GM19193 (cell line): Measurements from ENCODE around the gene POLR2H.

ENCODE experiments used
- POLR2A ChIP-seq: IDR thresholded peaks from 4 replicates; pipeline ENCODE4 v1.6.1; 2011; ENCODE audit not compliant: insufficient read depth, insufficient read length; ENCODE audit errors: extremely low read depth

POLR2H gene

DNA sequence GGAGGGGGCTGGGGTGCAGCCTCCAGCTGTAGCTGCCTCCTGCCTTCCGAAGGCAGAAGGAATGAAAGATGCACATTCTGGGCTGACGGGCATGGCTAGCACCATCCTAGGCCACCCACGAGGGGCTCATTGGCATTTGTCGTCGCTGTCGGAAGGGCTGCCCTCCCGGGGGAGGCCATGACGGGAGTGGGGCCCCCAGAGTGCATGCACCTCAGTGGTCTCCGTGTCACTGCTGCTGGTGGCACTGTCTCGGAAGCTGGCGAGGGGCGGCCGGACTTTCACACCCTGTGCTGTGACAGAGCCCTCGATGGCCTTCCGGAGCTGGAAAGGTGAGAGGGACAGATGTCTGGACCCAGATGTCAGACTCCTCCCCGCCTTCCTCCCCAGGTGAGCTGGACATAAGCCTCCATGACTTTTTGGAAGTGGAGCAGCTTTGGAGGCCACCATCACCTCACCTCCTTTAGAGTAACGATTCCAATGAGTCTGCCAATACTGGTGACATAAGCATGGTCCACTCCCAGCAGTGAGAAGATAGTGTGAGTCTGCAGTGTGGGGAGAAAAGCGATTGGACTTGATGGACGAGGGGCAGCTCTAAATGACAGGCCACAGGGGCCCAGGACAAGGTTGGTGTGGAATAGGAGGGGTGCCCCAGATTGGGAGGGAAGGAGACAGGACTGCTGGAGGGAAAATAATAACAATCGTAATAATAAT lies 14.9 kb upstream of the POLR2H start:
- no peak for TF ChIP-seq POLR2A

DNA sequence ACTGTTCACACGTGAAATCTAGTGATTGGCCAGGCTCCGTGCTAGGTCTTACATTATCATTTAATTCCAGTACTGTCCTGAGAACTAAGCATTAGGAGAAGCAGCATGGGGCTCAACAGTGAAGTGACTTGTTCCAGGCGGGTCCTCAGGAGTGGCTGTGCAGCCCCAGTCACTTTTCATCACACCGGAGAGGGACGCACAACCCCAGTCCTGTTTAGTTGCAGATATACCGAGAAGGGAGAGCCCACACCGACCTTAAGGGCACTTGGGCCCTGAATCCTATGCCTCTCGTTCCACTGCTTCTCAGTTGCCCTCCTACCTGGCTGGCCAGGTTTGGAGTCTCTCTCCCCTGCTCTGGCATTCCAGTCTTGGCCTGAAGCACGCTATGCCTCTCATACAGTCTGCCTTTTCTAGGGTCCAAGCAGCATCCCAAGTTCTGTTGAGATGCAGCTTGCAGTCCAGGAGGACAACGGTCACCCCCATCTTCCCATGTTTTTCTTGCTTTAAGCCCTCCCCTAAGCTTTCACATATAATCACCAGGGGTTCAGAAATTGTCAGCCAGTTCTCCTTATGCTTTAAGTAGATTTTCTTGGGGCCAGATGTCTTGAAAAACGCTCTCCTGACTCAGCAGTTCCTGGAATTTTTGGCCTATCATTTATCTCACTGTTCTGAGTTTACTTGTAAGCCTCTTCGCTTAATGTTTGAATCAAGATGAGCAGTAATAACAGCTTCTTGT lies 14.0 kb upstream of the POLR2H start:
- TF ChIP-seq POLR2A, result no peak

DNA sequence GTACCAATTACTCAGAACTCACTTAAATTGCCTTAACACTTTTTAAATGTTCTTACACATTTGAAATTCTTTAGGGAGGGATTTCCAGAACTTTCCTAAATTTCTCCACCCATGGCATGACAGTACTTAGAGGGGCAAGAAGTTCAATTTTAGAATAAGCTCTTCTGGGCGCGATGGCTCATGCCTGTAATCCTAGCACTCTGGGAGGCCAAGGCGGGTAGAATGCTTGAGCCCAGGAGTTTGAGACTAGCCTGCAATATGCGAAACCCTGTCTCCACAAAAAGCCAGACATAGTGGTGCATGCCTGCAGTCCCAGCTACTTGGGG lies 13.5 kb upstream of the POLR2H start:
- TF ChIP-seq POLR2A, result no peak

DNA sequence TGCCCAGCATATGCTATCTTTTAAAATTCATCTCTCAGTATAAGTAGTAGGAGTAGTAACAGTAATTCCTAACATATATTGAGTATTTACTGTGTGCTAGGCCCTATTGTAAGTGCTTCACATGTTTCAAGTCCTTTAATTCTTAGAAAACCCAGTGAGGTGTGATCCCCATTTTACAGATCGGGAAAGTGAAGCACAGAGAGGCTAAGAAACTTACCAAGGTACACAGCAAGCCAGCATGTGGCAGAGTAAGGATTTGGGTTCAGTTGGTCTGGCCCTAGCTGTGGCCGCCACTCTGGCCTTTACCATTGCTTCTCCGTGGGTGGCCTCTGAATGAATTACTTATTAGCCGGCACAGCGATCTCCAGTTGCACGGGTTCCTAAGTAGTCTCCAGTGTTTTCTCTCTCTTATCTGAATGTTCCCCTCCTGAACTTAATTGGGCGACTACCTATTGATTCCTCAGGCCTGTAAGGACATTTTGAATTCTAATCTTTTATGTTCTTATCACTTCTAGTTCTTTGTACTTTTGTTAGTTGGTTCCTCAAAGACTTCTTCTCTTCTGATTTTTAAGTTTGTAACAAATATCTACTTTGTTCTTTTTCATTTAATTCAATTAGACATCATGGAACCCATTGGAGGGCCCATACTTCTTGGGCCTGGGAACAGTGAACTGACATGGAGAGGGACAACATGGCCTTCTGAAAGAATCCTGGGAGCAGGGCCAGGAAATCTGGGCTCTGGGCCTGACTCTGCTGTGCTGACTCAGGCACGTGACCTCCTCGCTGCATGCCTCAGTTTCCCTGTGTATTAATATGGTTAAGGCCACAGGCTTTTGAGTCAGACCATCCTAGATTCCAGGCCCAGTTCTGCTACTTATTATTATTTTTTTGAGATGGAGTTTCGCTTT lies 11.7 kb upstream of the POLR2H start:
- no peak for TF ChIP-seq POLR2A

DNA sequence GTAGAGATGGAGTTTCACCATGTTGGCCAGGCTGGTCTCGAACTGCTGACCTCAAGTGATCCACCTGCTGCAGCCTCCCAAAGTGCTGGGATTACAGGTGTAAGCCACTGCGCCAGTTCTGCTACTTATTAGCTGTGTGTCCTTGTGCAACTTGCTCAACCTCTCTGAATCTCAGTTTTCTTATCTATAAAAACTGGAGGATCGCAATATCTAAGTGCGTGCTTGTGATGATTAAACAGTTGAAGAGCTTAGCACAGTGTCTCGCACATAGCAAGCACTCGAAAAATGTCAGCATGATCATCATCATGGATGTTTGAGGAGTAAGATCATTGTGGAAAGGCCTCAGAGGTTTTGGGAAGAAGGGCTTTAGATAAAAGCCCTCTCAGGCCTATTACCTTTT lies 10.9 kb upstream of the POLR2H start:
- TF ChIP-seq POLR2A, result no peak

DNA sequence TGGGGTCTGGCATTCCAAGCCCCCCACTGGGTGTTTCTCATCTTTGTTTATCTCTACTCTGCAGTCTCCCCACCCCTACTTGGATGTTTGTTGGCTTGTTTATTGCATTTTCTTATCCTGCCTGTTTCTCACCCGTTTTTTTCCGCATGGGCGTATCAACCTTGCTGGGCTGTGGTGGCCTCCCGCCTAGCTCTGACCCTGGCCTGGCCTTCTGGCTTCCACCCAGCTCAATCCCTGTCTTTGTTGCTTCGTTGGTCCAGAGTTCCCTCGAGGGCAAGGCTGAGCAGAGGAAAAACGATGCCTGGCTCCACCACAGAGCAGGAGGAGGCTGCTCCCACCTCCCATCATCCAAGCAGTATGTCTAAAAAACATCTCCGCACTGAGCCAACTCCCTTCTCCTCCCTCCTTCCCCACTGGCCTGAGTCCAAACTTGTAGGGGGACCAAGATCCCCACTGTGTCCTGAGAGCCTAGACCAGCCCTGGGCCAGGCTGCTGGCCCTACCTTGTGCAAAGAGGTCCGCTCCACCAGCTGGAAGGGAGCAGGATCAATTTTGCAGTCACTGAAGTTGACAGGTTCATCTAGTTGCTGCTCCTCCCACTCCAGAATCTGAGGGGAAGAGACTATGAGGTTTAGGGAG lies 9.9 kb upstream of the POLR2H start:
- no peak for TF ChIP-seq POLR2A

DNA sequence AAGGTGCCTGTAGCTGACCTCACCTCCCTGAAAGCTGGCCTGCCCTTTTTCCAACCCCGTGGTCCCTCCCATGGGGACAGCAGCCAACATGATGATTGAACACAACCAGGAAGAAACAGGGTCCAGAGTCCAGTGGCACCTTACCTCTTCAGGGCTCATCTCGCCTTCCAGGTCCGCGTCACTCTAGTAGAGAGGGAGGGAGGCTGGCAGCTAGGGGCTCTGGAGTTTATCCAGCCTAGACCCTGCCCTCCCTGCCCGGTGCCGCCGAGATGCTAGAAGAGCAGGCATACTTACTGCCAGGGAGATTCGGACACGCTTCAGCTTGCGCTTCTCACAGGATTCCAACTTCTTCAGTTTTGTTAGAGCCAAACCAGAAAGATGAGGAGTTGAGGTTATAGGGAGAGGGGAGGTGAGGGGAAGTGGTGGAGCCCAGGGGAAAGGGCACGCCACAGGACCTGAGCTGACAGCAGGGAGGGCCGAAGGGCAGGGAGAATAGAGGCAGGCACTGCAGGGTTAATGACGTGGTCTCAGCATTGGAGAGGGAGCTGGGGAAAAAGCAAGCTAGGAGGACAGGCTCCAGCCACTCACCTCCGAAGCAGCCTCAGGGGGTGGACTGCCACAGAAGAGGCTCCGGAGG lies 9.2 kb upstream of the POLR2H start:
- no peak for TF ChIP-seq POLR2A

DNA sequence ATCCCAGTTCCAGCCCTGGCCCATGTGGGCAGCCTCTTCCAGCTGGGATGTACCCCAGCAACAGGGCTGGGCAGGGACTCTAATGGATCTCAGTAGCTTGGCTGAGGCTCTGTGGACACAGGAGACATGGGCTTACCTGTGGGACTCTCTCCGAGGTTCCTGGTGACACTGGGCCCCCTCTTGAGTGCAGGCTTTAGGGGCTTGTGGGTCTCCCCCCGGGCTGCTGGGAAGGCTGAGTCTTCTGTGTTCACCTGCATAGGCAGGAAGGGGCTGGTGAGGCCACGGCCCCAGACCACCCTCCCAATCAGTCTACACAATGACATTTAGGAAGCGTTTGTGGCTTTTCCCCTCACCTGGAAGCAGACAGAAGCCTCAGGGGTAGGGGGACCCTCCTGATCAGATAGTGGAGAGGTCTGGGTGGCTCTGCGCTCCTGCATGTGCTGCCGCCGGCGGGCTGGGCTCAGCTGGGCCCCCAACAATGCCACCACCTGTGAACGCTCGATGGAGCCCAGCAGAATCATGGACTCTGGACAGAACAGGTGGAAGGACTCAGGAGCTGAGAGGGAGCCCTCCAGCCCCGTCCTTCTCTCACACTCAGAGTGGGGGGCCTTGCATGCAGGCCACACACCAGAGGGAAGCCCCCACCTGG lies 8.5 kb upstream of the POLR2H start:
- TF ChIP-seq POLR2A, result no peak

DNA sequence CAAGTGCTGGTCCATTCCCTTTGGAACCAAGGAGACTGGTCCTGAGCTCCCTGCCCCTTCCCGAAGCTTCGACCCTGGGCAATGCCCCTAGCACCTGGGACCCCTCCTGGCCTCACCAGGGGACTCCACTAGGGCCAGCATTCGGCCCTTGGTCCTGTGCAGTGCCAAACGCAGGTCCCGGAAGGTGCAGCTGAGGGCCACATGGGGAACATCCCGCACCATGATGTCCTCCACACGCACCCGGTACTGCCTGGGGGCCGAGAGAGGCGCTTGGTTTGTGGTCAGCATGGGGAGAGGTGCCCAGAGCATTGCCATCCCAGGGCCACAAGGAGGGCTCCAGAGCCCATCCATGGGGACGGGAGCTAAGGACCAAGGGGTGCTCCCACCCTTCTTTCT lies 8.0 kb upstream of the POLR2H start:
- TF ChIP-seq POLR2A, result no peak

DNA sequence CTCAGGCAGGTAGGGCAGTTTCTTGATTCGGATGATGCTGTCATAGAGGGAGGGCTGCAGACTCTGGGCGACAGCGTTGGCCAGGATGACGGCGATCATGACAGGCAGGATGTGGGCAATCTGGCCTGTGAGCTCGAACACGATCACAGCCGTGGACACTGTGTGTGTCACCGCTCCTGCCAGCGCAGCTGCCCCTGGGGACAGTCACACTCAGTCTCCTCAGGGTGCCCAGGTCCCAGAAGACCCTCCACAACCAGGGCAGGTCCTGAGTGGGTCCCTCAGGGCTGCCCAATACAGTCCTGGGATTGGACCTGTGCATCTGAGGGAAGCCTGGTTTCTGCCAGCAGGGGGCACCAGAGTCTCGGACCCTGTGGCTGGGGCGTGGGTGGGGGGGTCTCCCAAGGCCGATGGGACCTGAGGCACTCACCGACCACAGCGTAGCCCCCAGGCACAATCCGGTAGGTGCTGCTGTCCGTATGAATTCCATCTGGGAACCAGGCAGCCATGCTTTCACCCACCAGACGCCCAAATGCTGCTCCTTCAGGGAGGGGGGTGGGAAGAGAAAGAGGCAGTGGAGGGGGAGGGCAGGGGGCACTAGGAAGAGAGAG lies 7.3 kb upstream of the POLR2H start:
- no peak for TF ChIP-seq POLR2A

DNA sequence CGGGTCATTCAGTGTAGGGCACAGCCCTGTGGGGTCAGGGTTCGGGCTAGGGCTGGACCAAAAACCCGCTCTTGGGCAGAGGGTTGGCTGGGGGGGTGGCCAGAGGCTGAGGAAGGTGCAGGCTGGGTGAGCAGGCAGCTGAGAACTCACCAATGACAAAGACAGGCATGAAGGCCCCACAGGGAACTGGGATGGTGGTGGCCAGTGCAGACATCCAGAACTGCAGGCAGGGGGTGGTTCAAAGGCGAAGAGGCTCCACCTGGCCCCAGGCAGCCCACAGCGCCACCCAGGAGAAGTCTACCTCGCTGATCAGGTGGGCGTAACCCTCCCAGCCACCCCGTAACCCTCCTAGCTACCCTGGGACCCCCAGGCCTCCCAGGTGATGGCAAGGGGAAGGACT lies 6.8 kb upstream of the POLR2H start:
- no peak for TF ChIP-seq POLR2A

DNA sequence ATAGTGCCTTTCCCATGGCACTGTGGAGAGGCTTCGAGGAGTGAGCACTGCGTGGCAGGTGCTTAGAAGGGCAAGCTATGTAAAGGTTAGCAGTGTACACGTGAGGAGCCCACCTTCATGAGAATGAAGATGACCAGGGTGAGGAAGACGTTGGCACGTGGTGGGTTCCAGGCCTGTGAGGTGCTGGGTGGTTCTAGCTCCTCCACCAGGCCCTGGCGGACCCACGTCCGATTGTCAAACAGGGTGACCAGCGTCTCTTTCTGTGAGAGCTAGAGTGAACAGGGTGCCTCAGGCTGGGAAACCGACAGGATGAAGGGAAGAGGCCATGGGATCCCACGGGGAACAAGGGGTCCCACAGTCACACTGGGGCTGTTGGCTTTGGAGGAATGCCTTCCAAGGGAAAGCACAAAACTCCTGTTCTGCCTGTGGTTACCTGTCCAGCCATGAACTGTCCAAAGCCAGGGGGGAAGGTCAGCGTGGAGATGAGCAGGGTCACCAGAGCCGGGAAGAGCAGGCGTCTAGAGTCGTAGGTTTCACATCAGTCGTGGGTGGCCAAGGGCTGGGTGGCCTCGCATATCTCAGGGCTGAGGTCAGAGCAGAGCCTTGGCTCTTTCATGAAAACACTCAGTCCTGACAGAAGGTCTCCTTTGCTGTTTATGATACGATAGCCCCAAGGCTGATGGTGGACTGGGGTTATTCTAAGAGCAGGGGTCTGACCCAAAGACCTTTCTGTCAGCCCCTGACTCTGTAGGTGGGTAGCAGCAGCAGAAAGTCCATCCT lies 6.1 kb upstream of the POLR2H start:
- no peak for TF ChIP-seq POLR2A

DNA sequence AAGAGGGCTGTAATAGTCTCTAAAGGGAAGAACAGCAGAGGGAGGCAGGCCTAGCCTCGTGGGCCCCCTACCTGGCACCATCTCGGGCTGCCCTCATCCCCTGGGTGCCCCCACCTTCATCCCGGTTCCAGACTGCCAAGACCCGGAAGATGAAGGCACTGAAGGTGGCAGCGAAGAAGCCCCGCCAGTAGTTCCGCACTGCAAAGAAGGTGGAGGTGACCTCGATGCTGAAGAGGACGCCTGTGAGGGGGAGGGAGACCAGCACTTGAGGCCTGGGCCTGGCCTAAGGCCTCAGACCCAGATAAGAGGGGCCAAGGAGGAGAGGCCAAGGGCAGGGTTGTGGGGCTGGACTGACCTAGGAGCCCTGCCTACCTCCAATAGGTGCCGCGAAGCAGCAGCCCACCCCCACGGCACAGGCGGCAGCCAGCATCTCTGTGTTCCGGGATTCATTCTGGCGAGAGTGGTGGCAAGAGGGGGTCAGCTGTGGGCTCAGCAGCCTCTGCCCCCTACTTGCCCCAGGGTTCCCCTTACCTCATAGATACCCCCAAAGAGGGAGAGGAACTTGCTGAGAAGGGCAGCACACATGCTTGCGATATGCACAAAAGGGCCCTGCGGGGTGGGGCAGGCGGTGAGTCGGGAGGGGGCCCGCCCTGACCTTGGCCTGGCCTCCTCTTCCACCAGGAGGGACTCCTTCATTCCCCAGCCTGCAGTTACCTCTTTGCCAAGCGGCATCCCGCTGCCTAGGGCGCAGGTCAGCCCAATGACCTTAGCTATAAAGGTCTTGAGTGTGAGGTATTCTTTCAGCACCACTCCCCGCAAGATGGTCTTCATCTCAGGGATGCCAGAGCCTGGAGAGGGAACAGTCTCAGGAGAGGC lies 4.0 kb upstream of the POLR2H start:
- no peak for TF ChIP-seq POLR2A
